ENCODE results near the gene AHDC1. TPM values are rescaled to one million over a fixed set of nuclear protein-coding genes. Genes with fewer than 3 reads are reported as not detected.

The AHDC1 gene
- total and polyA plus RNA-seq, 9 of the 15 experiments (the other 6 are each of a cell fraction or from before 2014, with no cell fraction given), result 0.21 to 36.4 (median 4.7) TPM

DNA sequence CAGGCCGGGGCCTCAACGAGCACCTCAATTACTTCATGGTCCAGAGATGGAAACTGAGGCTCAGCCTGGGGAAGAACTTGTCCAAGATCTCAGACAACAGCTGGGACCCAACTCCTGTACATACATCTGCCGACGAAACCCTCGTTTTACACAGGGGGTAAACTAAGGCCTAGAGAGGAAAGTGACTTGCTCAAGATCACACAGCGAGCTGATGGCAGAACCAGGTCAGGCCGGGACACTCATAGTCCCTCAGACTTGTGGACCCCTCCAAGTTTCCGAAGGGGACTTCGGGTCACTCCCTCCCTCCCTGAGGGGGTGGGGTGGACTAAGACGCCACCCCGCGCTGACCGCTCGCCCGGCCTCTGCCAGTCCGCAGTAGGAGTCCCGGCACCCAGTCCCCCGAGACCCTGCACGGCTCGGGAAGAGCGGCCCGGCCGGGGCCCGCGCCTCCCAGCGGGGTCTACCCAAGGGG, 114.4 kb downstream of the AHDC1 start (continued):
- no peak for TF ChIP-seq SAFB (IDR thresholded peaks at IDR 0.05; ENCODE audit: borderline replicate concordance, low read depth, low read length)
- no peak for TF ChIP-seq PHF21A (IDR thresholded peaks at IDR 0.05; ENCODE audit: borderline replicate concordance, low read depth)
- no peak for TF ChIP-seq ZNF584 (CRISPR knock-in tag; IDR thresholded peaks at IDR 0.05; ENCODE audit: low read depth)
- TF ChIP-seq PCBP2 (IDR thresholded peaks at IDR 0.05; ENCODE audit: low read depth, low read length, poor library complexity, severe bottlenecking), result no peak
- no peak for TF ChIP-seq ZBTB26 (CRISPR knock-in tag; IDR thresholded peaks at IDR 0.05)
- TF ChIP-seq KAT2B (IDR thresholded peaks at IDR 0.05; ENCODE audit: low read depth, low read length), result no peak
- no peak for TF ChIP-seq RBM25 (IDR thresholded peaks at IDR 0.05; ENCODE audit: low read depth, low read length, severe bottlenecking)
- no peak for TF ChIP-seq CCNT2 (IDR thresholded peaks at IDR 0.05; ENCODE audit: borderline replicate concordance, extremely low read depth, insufficient read length, low read depth, low read length)
- no peak for TF ChIP-seq TGIF2 (CRISPR knock-in tag; IDR thresholded peaks at IDR 0.05)
- no peak for TF ChIP-seq NCOA1 (IDR thresholded peaks at IDR 0.05; ENCODE audit: low read depth)
- no peak for TF ChIP-seq ZZZ3 (IDR thresholded peaks at IDR 0.05)
- no peak for TF ChIP-seq HNRNPK (IDR thresholded peaks at IDR 0.05; ENCODE audit: low read depth, low read length, poor library complexity, severe bottlenecking)
- TF ChIP-seq PHF20 (IDR thresholded peaks at IDR 0.05; ENCODE audit: partially characterized antibody), result no peak
- TF ChIP-seq E2F3 (CRISPR knock-in tag; IDR thresholded peaks at IDR 0.05), result no peak
- no peak for TF ChIP-seq SPI1 (IDR thresholded peaks at IDR 0.05; ENCODE audit: borderline replicate concordance, low read depth, low read length)
- no peak for TF ChIP-seq RAD21 (CRISPR knock-in tag; conservative IDR thresholded peaks at IDR 0.05 in 1 of 2, IDR thresholded peaks at IDR 0.05 in 1 of 2)
- no peak for TF ChIP-seq ZBTB7A (IDR thresholded peaks at IDR 0.05; ENCODE audit: borderline replicate concordance, control insufficient read depth, low read depth, low read length)
- TF ChIP-seq TCFL5 (CRISPR knock-in tag; conservative IDR thresholded peaks at IDR 0.05), result no peak
- TF ChIP-seq TFAM (CRISPR knock-in tag; conservative IDR thresholded peaks at IDR 0.05), result no peak
- no peak for TF ChIP-seq ZBTB8A (IDR thresholded peaks at IDR 0.05; ENCODE audit: partially characterized antibody)
- TF ChIP-seq ZNF507 (tag; conservative IDR thresholded peaks at IDR 0.05), result no peak
- no peak for TF ChIP-seq EZH2 (IDR thresholded peaks at IDR 0.05; ENCODE audit: borderline replicate concordance, low read depth, low read length)
- no peak for TF ChIP-seq MTA2 (IDR thresholded peaks at IDR 0.05; ENCODE audit: low read depth)
- TF ChIP-seq ZNF263 (CRISPR knock-in tag; IDR thresholded peaks at IDR 0.05; ENCODE audit: borderline replicate concordance), result peak; percentile 63; the same call in 1 of the 2 replicates
- TF ChIP-seq MTA3 (IDR thresholded peaks at IDR 0.05; ENCODE audit: borderline replicate concordance), result no peak
- TF ChIP-seq ATF1 (CRISPR knock-in tag; IDR thresholded peaks at IDR 0.05), result no peak
- no peak for TF ChIP-seq ATF1 (tag; IDR thresholded peaks at IDR 0.05)
- TF ChIP-seq E2F6 (IDR thresholded peaks at IDR 0.05; ENCODE audit: borderline replicate concordance in 1 of 2, extremely low read depth in 1 of 2, insufficient read depth in 1 of 2, insufficient read length in 1 of 2, low read depth in 1 of 2, low read length in 1 of 2, poor library complexity in 1 of 2, severe bottlenecking in 1 of 2), result no peak
- TF ChIP-seq ZNF140 (CRISPR knock-in tag; IDR thresholded peaks at IDR 0.05), result no peak
- no peak for TF ChIP-seq ZNF830 (CRISPR knock-in tag; IDR thresholded peaks at IDR 0.05)

All from K562 (cell line).